Keratinocyte (primary cell): ENCODE data around the gene FZD2.

Experiments used
- CTCF ChIP-seq, 3 experiments: IDR thresholded peaks in 1 of 3; conservative IDR thresholded peaks in 1 of 3; optimal IDR thresholded peaks in 1 of 3; 2 replicates in 2 of 3; 3 replicates in 1 of 3; pipeline versions ENCODE3 to v1.5.1; 2011; ENCODE audit warnings: low read length in 3 of 3, mild to moderate bottlenecking in 3 of 3, moderate library complexity in 2 of 3, control low read depth in 1 of 3, inconsistent platforms in 1 of 3; ENCODE audit not compliant: insufficient read depth in 2 of 3; ENCODE audit errors: extremely low read depth in 1 of 3
- EZH2 ChIP-seq: IDR thresholded peaks from one replicate; pipeline ENCODE4 v1.6.1; 2012; ENCODE audit warnings: inconsistent platforms, mild to moderate bottlenecking, low read length, moderate library complexity

DNA sequence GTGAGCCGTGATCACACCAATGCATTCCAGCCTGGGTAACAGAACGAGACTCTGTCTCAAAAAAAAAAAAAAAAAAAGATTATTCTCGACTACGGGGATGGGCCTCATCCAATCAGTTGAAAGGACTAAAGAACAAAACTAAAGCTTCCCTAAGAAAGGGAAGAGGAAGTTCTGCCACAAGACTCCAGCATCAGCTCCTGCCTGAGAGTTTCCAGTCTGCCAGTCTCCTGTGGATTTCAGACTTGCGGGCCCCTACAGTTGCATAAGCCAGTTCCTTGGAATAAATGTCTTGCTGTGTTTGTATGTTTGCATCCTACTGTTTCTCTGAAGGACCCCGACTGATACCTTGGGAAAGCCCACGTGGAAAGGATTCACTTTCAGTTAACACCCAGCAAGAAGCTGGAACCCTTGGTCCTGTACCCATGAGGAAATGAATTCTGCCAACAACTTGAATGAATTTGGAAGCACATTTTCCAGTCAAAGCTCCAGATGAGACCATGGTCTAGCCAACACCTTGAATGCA lies 26.3 kb upstream of the FZD2 start:
- no peak for TF ChIP-seq EZH2
- TF ChIP-seq CTCF (optimal IDR thresholded peaks at IDR 0.05 in 1 of 3, IDR thresholded peaks at IDR 0.05 in 1 of 3, conservative IDR thresholded peaks at IDR 0.05 in 1 of 3; ENCODE audit: extremely low read depth in 1 of 3, insufficient read depth in 2 of 3, low read length in 3 of 3) = no peak
